Measurements from ENCODE around the gene MRPL53.

DNA sequence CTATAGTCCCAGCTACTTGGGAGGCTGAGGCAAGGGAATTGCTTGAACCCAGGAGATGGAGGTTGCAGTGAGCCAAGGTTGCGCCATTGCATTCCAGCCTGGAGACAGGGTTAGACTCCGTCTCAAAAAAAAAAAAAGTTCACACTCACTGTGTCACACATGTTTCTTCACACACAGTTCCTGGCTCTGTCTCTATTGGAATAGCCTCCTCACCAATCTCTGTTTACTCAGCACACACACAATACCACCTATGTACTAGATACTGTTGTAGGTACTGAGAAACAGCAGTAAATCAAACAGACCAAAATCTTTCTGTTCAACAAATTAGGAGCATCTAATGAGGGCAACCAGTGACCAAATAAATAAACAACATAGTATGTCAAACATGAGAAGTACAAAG, 13.7 kb upstream of the MRPL53 start:
- no peak for TF ChIP-seq POLR2A (IDR thresholded peaks at IDR 0.05)
- TF ChIP-seq, protein P1, sequence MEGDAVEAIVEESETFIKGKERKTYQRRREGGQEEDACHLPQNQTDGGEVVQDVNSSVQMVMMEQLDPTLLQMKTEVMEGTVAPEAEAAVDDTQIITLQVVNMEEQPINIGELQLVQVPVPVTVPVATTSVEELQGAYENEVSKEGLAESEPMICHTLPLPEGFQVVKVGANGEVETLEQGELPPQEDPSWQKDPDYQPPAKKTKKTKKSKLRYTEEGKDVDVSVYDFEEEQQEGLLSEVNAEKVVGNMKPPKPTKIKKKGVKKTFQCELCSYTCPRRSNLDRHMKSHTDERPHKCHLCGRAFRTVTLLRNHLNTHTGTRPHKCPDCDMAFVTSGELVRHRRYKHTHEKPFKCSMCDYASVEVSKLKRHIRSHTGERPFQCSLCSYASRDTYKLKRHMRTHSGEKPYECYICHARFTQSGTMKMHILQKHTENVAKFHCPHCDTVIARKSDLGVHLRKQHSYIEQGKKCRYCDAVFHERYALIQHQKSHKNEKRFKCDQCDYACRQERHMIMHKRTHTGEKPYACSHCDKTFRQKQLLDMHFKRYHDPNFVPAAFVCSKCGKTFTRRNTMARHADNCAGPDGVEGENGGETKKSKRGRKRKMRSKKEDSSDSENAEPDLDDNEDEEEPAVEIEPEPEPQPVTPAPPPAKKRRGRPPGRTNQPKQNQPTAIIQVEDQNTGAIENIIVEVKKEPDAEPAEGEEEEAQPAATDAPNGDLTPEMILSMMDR (IDR thresholded peaks at IDR 0.05) = no peak
- no peak for TF ChIP-seq EP300 (IDR thresholded peaks at IDR 0.05)

All from ovary (tissue), 3 donors.